ENCODE results near the gene SEMA3C.

GRCh38 chr7:80736371-80737125 lies 182.3 kb downstream of the SEMA3C start:
- TF ChIP-seq CTCF (IDR thresholded peaks at IDR 0.05; ENCODE audit: insufficient read depth, low read length) (no peak), POLR2AphosphoS5 (IDR thresholded peaks at IDR 0.05; ENCODE audit: low read depth) (no peak), REST (IDR thresholded peaks at IDR 0.05; ENCODE audit: insufficient replicate concordance, low read depth) (no peak), GABPA (IDR thresholded peaks at IDR 0.05; ENCODE audit: low read depth) (no peak), SPI1 (IDR thresholded peaks at IDR 0.05; ENCODE audit: borderline replicate concordance, low read depth) (no peak)
